ENCODE data around the gene ZNF710. TPM values are rescaled to one million over a fixed set of nuclear protein-coding genes. Genes with fewer than 3 reads are reported as not detected.

Gene ZNF710
- total and polyA plus RNA-seq, 9 of the 15 experiments (the other 6 are each of a cell fraction or from before 2014, with no cell fraction given): 0.56 to 14.2 (median 5.2) TPM

GRCh38 chr15:90037961-90038631, 37.0 kb downstream of the ZNF710 start (continued):
- TF ChIP-seq, protein P1, sequence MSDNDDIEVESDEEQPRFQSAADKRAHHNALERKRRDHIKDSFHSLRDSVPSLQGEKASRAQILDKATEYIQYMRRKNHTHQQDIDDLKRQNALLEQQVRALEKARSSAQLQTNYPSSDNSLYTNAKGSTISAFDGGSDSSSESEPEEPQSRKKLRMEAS (CRISPR knock-in tag; IDR thresholded peaks at IDR 0.05): peak; percentile 66; the same call in 1 of the 2 replicates
- TF ChIP-seq, protein P2, sequence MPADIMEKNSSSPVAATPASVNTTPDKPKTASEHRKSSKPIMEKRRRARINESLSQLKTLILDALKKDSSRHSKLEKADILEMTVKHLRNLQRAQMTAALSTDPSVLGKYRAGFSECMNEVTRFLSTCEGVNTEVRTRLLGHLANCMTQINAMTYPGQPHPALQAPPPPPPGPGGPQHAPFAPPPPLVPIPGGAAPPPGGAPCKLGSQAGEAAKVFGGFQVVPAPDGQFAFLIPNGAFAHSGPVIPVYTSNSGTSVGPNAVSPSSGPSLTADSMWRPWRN (IDR thresholded peaks at IDR 0.05; ENCODE audit: low read depth): 0 out of 2 replicates have a peak, but pooled peaks have one; percentile 44
- TF ChIP-seq TRIM25 (IDR thresholded peaks at IDR 0.05; ENCODE audit: borderline replicate concordance) (no peak), DPF2 (IDR thresholded peaks at IDR 0.05) (peak; percentile 91), ZBTB5 (IDR thresholded peaks at IDR 0.05) (no peak), BHLHE40 (IDR thresholded peaks at IDR 0.05; ENCODE audit: low read length) (peak; percentile 24; the same call in 1 of the 2 replicates), PTRF (tag; IDR thresholded peaks at IDR 0.05) (0 out of 2 replicates have a peak, but pooled peaks have one; percentile 9), ZC3H11A (IDR thresholded peaks at IDR 0.05; ENCODE audit: low read depth, low read length) (no peak), SMARCE1 (IDR thresholded peaks at IDR 0.05) (peak; percentile 90), SNAPC5 (CRISPR knock-in tag; IDR thresholded peaks at IDR 0.05) (no peak), BRF2 (IDR thresholded peaks at IDR 0.05; ENCODE audit: borderline replicate concordance, insufficient read depth, insufficient read length) (no peak)
- TF ChIP-seq, protein P3, sequence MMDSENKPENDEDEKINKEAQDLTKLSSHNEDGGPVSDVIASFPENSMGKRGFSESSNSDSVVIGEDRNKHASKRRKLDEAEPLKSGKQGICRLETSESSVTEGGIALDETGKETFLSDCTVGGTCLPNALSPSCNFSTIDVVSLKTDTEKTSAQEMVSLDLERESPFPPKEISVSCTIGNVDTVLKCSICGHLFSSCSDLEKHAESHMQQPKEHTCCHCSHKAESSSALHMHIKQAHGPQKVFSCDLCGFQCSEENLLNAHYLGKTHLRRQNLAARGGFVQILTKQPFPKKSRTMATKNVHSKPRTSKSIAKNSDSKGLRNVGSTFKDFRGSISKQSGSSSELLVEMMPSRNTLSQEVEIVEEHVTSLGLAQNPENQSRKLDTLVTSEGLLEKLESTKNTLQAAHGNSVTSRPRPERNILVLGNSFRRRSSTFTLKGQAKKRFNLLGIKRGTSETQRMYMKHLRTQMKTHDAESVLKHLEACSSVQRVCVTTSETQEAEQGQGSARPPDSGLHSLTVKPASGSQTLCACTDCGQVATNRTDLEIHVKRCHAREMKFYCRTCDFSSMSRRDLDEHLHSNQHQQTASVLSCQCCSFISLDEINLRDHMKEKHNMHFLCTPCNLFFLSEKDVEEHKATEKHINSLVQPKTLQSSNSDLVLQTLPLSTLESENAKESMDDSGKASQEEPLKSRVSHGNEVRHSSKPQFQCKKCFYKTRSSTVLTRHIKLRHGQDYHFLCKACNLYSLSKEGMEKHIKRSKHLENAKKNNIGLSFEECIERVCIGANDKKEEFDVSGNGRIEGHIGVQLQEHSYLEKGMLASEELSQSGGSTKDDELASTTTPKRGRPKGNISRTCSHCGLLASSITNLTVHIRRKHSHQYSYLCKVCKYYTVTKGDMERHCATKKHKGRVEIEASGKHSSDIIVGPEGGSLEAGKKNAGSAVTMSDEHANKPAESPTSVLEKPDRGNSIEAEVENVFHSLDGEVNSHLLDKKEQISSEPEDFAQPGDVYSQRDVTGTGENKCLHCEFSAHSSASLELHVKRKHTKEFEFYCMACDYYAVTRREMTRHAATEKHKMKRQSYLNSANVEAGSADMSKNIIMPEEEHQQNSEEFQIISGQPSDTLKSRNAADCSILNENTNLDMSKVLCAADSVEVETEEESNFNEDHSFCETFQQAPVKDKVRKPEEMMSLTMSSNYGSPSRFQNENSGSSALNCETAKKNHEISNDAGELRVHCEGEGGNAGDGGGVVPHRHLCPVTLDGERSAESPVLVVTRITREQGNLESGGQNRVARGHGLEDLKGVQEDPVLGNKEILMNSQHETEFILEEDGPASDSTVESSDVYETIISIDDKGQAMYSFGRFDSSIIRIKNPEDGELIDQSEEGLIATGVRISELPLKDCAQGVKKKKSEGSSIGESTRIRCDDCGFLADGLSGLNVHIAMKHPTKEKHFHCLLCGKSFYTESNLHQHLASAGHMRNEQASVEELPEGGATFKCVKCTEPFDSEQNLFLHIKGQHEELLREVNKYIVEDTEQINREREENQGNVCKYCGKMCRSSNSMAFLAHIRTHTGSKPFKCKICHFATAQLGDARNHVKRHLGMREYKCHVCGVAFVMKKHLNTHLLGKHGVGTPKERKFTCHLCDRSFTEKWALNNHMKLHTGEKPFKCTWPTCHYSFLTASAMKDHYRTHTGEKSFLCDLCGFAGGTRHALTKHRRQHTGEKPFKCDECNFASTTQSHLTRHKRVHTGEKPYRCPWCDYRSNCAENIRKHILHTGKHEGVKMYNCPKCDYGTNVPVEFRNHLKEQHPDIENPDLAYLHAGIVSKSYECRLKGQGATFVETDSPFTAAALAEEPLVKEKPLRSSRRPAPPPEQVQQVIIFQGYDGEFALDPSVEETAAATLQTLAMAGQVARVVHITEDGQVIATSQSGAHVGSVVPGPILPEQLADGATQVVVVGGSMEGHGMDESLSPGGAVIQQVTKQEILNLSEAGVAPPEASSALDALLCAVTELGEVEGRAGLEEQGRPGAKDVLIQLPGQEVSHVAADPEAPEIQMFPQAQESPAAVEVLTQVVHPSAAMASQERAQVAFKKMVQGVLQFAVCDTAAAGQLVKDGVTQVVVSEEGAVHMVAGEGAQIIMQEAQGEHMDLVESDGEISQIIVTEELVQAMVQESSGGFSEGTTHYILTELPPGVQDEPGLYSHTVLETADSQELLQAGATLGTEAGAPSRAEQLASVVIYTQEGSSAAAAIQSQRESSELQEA (IDR thresholded peaks at IDR 0.05; ENCODE audit: low read depth): no peak

All from K562 (cell line).